NCI-H1092 (cell line): ENCODE results near the gene TUBA1C.
"Not testable (repeated sequence)": the region's sequence is repeated elsewhere in the genome, so short reads cannot be mapped to it uniquely, and the experiment has no call there.

ENCODE experiments used
- DNase-seq: peaks from one replicate; lab custom pipeline; 2025; lab: John Stamatoyannopoulos, UW

TUBA1C gene

DNA sequence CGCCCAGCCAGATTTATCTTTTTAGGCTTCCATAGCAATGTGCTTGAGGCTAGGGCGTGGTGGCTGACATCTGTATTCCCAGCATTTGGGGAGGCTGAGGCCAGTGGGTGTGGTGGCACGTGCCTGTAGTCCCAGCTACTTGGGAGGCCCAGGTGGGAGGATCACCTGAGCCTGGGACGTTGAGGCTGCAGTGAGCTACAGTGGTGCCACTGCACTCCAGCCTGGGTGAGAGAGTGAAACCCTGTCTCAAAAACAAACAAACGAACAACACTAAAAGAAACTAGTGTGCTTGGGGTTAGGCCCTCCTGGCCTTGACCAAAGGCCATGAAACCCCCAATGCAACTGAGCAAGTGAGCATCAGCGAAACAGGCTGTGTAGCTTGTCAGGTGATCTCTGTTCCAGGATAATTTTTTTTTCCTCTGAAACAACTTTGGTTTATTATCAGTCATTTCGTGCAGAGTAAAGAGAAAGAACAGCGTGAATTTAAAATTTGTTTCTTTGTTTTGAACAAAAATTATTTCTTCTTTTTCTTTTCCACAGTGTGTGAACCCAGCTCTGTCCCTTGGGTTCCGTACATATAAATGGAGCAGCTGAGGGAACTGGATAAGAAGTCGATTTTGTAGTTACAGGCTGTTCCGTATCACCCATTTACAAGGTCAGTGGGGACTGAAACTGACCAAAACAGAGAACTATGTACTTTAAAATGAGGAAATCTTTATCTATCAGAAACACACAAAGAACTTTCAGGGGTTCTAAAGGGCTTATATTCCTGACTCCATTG, 8.8 kb upstream of the TUBA1C start:
- DNase-seq, result no peak

DNA sequence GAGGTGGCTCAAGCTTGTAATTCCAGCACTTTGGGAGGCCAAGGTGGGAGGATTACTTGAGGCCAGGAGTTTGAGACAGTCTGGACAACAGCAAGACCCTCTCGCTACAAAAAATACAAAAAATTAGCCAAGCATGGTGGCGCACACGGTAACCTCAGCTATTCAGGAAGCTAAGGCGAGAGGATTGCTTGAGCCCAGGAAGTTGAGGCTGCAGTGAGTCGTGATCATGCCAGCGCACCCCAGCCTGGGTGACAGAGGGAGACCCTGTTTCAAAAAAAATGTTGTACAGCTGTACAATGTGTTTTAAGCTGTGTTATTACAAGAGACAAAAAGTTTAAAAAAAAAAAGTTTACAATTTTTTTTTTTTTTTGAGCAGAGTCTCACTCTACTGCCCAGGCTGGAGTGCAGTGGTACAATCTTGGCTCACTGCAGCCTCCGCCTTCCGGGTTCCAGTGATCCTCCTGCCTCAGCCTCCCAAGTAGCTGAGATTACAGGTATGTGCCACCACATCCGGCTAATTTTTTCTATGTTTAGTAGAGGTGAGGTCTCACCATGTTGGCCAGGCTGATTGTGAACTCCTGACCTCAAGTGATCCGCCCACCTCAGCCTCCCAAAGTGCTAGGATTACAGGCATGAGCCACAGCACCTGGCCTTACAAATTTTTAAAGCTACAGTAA, 7.2 kb upstream of the TUBA1C start:
- not testable (repeated sequence) for DNase-seq

DNA sequence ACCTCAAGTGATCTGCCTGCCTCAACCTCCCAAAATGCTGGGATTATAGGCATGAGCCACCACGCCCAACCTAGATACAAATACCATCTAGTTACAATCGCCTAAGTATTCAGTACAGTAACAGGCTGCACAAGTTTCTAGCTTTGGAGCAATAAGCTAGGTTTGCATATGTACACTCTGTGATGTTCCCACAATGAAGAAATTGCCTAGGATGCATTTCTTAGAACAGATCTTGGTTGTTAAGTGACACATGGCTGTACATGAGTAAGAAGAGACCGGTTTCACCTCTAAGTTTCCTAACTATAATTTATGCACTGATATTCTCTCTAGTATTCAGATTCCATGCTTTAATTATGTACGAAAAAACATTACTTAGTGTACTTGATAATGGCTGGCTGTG, 5.4 kb upstream of the TUBA1C start:
- DNase-seq, result no peak

DNA sequence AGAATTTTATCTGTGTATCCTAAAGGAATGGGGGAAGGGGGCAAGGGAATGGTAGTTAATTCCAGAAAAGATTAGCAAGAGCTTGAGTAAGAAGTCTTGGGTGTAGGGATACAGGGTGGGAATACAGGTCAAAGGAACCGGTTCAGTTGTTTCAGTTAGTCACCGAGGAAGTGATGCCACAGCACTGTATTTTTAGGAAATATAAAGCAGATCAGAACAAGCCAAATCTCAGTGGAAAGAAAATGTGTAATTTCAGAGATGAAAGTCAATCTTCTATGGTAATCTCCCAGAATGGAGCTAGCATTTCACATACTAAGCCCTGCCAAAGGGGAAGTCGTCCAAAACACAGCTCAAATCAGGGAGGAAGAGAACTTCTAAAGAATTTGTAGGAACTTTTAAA, 4.7 kb upstream of the TUBA1C start:
- DNase-seq, result no peak

DNA sequence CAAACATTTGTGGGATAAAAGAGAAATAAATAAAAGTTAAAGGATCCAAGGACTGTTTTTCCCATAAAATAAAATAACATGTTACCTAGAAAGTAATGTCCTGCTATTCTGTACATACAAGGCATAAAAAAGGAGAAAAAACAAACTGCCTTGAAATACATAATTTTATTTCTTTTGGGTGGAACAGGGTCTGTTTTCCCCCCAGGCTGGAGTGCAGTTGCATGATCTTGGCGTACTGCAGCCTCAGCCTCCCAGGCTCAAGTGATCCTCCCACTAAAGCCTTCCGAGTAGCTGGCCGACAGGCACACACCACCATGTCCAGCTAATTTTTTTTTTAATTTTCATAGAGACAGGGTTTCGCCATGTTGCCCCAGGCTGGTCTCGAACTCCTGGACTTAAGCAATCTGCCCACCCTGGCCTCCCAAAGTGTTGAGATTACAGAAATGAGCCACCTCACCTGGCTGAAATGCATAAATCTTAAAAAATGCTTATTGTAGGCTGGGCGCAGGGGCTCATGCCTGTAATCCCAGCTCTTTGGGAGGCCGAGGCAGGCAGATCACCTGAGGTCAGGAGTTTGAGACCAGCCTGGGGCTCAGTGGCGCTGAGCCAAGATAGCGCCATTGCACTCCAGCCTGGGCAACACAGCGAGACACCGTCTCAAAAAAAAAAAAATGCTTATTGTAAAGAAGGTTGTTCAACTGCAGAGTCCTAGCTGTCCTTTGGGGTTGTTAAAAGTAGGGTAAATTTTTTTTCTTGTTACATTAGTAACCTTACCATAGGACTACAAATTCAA, 4.1 kb upstream of the TUBA1C start:
- no peak for DNase-seq

DNA sequence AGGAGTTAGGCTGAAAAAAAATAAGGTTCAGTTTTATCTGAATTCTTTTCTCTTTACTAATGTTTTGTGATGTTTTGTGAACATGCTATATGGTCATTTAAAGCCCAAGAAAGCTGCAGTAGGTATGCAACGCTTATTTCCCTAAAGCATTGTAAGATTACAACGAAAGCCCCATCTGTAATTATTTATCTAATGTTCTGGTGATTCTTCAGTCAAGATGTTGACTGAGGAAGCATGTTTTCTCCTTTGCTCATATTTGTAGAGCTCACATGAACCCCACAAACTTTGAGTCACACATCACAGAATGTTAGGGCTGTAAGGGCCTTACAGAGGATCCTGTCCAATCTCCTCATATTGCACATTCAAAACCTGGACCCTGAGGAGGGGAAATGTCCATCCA, 3.2 kb upstream of the TUBA1C start:
- DNase-seq, result no peak

DNA sequence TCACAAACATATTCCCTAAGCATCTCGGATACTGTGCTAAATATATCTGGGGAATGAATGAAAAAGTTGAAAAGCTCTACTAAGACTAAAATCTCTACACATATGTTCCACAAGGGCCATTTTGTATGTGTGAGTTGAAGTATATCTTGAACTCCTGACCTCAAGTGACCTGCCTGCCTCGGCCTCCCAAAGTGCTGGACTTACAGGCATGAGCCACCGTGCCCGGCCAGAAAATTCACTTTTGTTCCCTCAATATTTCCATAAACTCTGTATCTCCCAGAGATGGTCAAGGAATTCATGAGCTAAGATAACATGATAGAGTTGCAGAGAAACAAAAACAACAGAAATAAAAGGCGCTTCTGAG, 1.5 kb upstream of the TUBA1C start:
- DNase-seq, result no peak

DNA sequence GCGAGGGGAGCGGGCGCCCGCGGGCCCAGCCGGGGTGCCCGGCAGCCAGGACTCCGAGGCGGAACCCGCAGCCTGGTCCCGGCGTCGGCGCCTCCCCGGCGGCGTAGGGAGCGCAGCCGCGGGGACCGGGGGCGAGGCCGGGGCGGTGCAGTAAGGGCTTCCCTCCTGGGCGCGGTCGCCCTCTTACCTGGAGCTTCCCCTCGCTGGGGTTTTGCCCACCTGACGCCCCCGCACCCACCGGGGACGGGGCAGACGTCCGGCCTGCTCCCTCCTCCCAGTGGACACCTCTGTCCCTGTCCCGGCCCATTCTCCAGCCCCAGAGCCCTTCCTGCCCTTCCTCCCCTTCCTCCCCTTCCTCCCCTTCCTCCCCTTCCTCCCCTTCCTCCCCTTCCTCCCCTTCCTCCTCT, 413 bp upstream of the TUBA1C start:
- DNase-seq, result no peak

DNA sequence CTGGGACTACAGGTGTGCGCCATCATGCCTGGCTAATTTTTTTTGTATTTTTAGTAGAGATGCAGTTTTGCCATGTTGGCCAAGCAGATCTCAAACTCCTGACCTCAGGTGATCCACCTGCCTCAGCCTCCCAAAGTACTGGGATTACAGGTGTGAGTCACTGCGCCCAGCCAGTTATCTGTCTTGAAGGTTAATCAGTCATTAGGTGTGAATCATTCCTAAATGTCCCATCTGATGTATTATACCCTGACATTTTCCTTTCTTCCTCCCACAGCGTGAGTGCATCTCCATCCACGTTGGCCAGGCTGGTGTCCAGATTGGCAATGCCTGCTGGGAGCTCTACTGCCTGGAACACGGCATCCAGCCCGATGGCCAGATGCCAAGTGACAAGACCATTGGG, 4.3 kb downstream of the TUBA1C start:
- not testable (repeated sequence) for DNase-seq

DNA sequence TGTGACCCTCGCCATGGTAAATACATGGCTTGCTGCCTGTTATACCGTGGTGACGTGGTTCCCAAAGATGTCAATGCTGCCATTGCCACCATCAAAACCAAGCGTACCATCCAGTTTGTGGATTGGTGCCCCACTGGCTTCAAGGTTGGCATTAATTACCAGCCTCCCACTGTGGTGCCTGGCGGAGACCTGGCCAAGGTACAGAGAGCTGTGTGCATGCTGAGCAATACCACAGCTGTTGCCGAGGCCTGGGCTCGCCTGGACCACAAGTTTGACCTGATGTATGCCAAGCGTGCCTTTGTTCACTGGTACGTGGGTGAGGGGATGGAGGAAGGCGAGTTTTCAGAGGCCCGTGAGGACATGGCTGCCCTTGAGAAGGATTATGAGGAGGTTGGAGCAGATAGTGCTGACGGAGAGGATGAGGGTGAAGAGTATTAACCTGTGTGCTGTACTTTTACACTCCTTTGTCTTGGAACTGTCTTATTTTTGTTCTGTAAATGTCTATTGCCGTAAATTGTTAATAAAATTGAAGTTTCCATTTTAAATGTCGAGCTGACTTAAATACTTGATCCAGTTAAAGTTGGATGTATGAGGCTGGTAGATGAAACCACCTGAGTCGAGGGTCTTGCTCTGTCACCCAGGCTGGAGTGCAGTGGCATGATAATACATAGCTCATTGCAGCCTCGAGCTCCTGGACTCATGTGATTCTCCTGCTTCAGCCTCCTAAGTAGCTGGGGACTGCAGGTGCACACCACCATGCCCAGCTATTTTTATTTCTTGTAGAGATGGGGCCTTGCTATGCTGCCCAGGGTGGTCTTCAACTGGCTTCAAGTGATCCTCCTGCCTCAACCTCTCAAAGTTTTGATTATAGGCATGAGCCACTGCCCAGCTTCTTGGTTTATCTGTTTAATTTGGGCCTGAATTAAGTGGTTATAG, 8.2 kb downstream of the TUBA1C start:
- no peak for DNase-seq

DNA sequence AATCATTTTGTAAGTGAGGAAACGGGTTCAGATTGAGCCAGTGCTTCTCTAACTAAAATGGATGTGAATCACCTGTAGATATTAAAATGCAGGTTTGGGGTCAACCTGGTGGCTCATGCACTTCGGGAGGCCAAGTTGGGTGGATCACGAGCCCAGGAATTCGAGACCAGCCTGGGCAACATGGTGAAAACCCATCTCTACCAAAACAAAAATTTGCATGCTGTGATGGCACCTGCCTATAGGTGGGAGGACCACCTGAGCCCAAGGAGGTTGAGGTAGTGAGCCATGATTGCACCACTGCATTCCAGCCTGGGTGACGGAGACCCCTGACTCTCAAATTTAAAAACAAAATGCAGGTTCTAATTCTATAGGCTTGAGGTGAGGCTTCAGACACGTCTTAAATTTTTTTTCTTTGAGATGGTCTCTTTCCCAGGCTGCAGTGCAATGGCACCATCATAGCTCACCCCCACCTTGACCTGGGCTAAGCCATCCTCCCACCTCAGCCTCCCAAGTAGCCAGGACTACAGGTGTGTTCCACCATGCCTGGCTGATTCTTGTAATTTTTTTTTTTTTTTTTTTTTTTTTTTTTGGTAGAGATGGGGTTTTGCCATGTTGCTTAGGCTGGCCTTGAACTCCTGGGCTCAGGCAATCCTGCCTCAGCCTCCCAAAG, 9.0 kb downstream of the TUBA1C start:
- DNase-seq, result no peak

DNA sequence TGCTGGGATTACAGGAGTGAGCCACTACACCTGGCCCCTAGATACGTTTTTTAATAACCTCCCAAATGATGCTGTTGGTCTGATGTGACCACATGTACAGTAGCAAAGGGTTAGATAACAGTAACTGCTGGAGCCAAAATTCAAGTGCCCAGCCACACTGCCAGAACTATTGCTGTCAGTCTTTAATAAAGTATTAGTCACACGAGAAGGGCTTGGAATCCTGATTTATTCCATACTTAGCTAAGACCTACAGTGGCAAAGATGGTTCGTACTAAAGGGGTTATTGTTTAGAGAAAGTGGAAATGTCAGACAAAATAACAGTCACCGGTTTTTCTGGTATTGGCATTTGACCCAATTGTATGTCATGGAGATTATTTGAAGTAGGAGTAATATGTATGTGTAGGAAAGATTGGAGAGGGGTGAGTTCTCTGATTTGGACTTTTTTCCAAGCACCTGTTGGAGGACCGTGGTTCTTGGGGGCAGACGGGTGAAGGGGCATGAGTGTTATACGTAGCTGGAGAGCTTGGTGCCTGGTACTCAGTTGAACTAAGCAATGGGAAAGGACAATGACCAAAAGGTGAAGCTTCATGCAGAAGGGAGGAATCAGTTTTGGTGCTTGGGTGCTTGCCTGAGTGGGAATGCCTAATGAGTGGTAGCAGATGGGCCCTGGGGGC, 9.7 kb downstream of the TUBA1C start:
- no peak for DNase-seq

DNA sequence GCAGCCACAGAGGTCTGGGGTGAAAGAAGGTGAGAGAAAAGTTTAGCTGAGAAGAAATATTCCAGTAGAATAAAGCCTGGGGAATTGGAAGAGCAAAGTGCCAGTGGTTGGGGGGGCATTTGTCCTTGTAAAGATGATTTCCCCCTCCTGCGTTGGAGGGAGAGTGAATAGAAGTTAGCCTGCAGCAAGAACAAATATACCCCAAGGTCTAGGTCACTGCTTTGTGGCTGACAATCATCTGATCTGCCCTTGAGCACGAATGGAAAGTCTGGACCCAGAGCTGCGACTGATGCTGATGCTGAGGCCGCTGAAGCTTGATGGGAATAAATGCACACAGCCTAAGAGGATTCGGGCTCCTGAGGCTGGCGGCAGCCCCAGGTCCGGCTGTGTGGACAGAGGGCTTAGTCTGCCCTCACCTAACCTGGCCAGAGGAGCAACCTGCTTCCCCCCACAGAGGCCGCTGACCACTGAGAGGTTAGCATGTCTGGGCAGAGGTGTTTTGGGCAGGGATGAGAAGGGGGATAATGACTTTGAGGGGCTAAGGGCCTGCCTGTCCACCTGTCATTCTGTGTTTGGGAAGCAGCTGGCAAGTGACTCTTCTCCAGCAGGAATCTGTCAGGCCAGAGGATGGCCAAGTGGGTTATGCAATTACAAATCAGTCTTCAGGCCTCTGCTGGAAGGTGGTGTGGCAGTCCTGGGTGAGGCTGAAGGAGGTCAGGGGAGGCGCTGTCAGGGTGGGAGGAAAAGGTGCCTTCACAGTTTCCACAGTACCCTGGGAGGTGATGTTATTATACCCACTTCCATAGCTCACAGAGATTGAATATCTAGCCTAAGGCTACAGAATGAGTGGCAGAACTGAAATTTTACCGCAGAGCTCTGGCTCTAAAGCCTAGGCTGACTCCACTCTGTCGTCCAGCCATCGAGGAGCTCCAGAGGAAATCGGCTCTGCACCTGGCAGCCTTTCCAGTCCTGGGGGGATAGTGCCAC, 11.7 kb downstream of the TUBA1C start:
- DNase-seq, result no peak

DNA sequence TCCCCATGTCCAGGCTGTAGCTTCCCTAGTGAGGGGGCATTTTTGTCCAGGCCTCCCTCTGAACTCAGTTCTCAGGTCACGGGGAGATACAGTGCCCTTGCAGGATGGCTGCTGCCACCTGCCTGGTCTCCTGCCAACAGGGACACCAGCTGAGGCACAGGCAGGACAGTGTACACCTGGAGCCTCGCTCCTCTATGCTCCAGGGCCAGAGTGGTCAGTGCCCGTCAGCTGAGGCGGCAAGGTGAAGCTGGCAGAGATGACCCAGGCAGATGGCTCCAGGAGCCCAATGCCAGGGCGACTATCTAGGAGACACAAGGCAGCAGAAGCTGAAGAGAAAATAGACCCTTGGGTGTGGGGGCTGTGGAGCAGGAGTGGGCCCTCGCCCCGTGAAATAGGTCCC, 12.6 kb downstream of the TUBA1C start:
- DNase-seq, result no peak

DNA sequence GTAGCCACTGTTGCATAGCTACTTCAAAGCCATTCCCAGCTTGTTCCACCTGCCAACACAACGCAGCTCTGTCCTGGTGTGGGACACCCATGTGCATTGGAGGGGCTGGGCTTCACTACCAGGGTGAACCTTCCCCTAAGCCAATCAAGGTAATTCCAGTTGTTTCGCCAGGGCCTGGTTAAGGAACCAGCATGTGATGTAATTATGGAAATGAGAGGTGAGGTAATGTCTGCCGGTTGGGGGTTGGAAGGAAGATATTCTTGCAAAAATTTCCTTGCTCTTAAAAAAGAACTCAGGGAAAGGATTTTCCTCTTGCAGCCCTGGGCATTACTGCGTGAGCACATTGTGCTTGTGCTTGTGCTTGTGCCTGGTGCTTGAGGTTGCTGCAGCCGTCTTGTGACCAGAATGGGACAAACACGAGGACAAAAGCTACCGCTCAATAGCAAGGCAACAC, 14.9 kb downstream of the TUBA1C start:
- DNase-seq, result no peak

DNA sequence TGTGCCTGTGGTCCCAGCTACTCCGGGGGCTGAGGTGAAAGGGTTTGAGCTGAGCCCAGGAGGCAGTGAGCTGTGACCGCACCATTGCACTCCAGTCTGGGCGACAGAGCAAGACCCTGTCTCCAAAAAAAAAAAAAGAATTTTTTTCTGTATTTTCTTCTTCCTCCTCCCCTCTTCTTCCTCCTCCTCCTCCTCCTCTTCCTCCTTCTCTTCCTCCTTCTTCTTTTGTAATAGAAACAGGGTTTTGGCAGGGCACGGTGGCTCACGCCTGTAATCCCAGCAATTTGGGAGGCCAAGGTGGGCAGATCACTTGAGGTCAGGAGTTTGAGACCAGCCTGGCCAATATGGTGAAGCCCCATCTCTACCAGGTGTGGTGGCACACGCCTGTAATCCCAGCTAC, 15.7 kb downstream of the TUBA1C start:
- not testable (repeated sequence) for DNase-seq

DNA sequence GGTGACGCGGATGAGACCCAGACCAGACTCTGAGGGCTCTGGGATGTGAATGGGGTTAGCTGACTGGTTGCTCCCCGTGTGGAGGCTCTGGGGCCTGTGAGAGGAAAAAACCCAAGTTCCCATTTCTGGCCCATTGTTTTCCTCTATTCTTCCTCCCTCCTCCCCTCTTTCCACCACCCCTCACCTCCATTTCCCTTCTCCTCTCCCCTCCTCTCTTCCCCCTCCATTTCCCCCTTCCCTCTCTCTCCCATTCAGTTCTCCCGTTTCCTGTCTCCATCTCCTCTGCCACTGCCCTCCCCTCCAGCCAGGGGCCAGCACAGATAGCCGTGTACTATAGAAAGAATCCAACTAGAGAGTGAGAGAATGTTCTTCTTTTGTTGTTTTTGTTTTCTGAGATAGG, 17.4 kb downstream of the TUBA1C start:
- no peak for DNase-seq

DNA sequence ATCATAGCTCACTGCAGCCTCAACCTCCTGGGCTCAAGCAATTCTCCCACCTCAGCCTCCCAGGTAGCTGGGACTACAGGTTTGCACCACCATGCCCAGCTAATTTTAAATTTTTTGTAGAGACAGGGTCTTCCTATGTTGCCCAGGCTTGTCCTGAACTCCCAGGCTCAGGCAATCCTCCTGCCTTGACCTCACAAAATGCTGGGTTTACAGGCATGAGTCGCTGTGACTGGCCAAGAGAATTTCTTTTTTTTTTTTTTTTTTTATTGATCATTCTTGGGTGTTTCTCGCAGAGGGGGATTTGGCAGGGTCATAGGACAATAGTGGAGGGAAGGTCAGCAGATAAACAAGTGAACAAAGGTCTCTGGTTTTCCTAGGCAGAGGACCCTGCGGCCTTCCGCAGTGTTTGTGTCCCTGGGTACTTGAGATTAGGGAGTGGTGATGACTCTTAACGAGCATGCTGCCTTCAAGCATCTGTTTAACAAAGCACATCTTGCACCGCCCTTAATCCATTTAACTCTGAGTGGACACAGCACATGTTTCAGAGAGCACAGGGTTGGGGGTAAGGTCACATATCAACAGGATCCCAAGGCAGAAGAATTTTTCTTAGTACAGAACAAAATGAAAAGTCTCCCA, 18.0 kb downstream of the TUBA1C start:
- DNase-seq, result not testable (repeated sequence)
